HepG2 (cell line): ENCODE measurements around the gene PPP3CB. TPM values are rescaled to one million over a fixed set of nuclear protein-coding genes. Genes with fewer than 3 reads are reported as not detected.
A peak's percentile ranks its signal among the peaks of the same experiment; 100 is the strongest.

Source experiments
- ATRX ChIP-seq: sonication (generic); formaldehyde crosslinking; IDR thresholded peaks from 2 replicates; pipeline ENCODE4 v1.4.0; 2020; ENCODE audit warnings: missing genetic modification reagents, borderline replicate concordance
- ESRRA ChIP-seq: sonication (generic); formaldehyde crosslinking; IDR thresholded peaks from 2 replicates; pipeline ENCODE4 v1.5.1; 2020; ENCODE audit warnings: mild to moderate bottlenecking, low read depth, missing genetic modification reagents
- FOXM1 ChIP-seq: sonication (generic); formaldehyde crosslinking; IDR thresholded peaks from 2 replicates; pipeline ENCODE4 v1.5.0; 2020; ENCODE audit warnings: missing genetic modification reagents
- GMEB2 ChIP-seq: IDR thresholded peaks from 2 replicates; pipeline ENCODE4 v1.6.1; 2016; ENCODE audit warnings: missing biosample characterization, missing genetic modification reagents, low read depth
- KLF9 ChIP-seq: IDR thresholded peaks from 2 replicates; pipeline ENCODE4 v1.6.1; 2016; ENCODE audit warnings: low read depth
- MTA3 ChIP-seq: sonication (generic); formaldehyde crosslinking; IDR thresholded peaks from 2 replicates; pipeline ENCODE4 v1.4.0; 2020; ENCODE audit warnings: missing genetic modification reagents
- MYC ChIP-seq: sonication (generic); formaldehyde crosslinking; IDR thresholded peaks from 2 replicates; pipeline ENCODE4 v1.9.0; 2021; ENCODE audit warnings: missing genetic modification reagents, borderline replicate concordance
- SP2 ChIP-seq: sonication (generic); formaldehyde crosslinking; IDR thresholded peaks from 2 replicates; pipeline ENCODE4 v1.5.1; 2020; ENCODE audit warnings: mild to moderate bottlenecking, missing genetic modification reagents
- TFE3 ChIP-seq: IDR thresholded peaks from 2 replicates; pipeline ENCODE4 v1.6.1; 2016
- TRIM24 ChIP-seq: sonication (generic); formaldehyde crosslinking; IDR thresholded peaks from 2 replicates; pipeline ENCODE4 v1.8.0; 2022; ENCODE audit warnings: mild to moderate bottlenecking, missing genetic modification reagents
- ZBTB1 ChIP-seq: sonication (generic); formaldehyde crosslinking; IDR thresholded peaks from 2 replicates; pipeline ENCODE4 v1.4.0; 2020; ENCODE audit warnings: missing genetic modification reagents, borderline replicate concordance
- ZBTB7A ChIP-seq: sonication (generic); formaldehyde crosslinking; IDR thresholded peaks from 2 replicates; pipeline ENCODE4 v1.8.0; 2022; ENCODE audit warnings: mild to moderate bottlenecking, missing genetic modification reagents
- ZBTB7B ChIP-seq: sonication (generic); formaldehyde crosslinking; IDR thresholded peaks from 2 replicates; pipeline ENCODE4 v1.4.0; 2020; ENCODE audit warnings: missing genetic modification reagents
- polyA plus RNA-seq, 8 experiments: library from polyadenylated mRNA; depleted of rRNA in 3 of 8; stranded (reverse) in 7 of 8; unstranded in 1 of 8; fragments of >200 nt; fragmentation: Illumina TruSeq in 4 of 8; extraction: Trizol in 4 of 8; gene quantifications; 2 replicates each; pipeline versions ENCODE4 v1.2.1 to v1.2.3, GENCODE V29; 2011 to 2016; ENCODE audit warnings: low read depth in 4 of 8, missing spikeins in 1 of 8, mixed read lengths in 1 of 8; ENCODE audit not compliant: insufficient read depth in 1 of 8
- total RNA-seq, 5 experiments: library from RNA; depleted of rRNA; stranded (reverse); fragments of >200 nt; fragmentation: Illumina TruSeq; extraction: Trizol; gene quantifications; 2 replicates each; pipeline ENCODE4 v1.2.3, GENCODE V29; 2016; ENCODE audit warnings: low read depth in 1 of 5
- TF ChIP-seq, protein P1 (sequence below): sonication (generic); formaldehyde crosslinking; IDR thresholded peaks from 2 replicates; pipeline ENCODE4 v1.5.1; 2020; ENCODE audit warnings: mild to moderate bottlenecking, missing genetic modification reagents, moderate library complexity
- TF ChIP-seq, protein P2 (sequence below): sonication (generic); formaldehyde crosslinking; IDR thresholded peaks from 2 replicates; pipeline ENCODE4 v1.4.0; 2020; ENCODE audit warnings: missing genetic modification reagents
- TF ChIP-seq, protein P3 (sequence below): sonication (generic); formaldehyde crosslinking; IDR thresholded peaks from 2 replicates; pipeline ENCODE4 v1.5.0; 2020; ENCODE audit warnings: missing genetic modification reagents

PPP3CB gene
- total and polyA plus RNA-seq, 2 of the 13 experiments (the other 11 are each of a cell fraction or from before 2014, with no cell fraction given), result 8.7 to 11.4 TPM

DNA sequence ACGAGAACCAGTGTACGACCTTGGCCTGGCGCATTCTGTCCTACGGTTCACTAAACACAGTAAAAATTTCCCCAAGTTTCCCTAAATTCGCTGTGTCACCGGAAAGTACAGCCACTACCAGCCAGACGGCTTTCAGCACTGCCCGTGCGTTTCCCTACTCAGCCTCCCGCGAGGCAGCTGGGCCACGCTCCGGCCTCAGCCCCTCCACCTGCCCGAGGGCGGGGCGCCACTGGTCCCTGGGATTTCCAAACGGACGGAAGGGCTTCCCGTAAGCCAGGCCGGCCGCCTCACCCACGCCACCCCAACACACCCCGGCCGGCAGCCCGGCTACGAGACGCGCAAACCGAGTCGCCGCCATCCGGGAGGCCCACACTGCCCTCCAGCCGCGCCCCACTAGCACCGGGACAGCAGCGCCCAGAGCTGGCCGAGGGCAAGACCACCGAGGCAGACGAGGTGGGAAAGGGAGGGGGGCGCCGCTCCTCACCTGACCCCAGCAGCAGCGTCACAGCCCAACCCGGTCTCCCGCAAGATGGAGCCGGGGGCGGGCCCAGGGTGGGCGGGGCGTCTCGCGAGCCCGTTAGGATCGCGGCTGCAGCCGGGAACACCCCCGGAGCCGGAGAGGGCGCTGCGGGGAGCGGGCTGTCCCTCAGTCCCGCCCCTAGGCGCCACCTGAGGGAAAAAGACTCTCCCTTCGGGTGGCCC, 82.1 kb downstream of the PPP3CB start, which contains the start of gene ANXA7 (continued):
- TF ChIP-seq, protein P1, sequence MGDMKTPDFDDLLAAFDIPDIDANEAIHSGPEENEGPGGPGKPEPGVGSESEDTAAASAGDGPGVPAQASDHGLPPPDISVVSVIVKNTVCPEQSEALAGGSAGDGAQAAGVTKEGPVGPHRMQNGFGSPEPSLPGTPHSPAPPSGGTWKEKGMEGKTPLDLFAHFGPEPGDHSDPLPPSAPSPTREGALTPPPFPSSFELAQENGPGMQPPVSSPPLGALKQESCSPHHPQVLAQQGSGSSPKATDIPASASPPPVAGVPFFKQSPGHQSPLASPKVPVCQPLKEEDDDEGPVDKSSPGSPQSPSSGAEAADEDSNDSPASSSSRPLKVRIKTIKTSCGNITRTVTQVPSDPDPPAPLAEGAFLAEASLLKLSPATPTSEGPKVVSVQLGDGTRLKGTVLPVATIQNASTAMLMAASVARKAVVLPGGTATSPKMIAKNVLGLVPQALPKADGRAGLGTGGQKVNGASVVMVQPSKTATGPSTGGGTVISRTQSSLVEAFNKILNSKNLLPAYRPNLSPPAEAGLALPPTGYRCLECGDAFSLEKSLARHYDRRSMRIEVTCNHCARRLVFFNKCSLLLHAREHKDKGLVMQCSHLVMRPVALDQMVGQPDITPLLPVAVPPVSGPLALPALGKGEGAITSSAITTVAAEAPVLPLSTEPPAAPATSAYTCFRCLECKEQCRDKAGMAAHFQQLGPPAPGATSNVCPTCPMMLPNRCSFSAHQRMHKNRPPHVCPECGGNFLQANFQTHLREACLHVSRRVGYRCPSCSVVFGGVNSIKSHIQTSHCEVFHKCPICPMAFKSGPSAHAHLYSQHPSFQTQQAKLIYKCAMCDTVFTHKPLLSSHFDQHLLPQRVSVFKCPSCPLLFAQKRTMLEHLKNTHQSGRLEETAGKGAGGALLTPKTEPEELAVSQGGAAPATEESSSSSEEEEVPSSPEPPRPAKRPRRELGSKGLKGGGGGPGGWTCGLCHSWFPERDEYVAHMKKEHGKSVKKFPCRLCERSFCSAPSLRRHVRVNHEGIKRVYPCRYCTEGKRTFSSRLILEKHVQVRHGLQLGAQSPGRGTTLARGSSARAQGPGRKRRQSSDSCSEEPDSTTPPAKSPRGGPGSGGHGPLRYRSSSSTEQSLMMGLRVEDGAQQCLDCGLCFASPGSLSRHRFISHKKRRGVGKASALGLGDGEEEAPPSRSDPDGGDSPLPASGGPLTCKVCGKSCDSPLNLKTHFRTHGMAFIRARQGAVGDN (CRISPR knock-in tag), result peak; percentile 95
- TF ChIP-seq TFE3 (CRISPR knock-in tag), result peak; percentile 66
- TF ChIP-seq, protein P2, sequence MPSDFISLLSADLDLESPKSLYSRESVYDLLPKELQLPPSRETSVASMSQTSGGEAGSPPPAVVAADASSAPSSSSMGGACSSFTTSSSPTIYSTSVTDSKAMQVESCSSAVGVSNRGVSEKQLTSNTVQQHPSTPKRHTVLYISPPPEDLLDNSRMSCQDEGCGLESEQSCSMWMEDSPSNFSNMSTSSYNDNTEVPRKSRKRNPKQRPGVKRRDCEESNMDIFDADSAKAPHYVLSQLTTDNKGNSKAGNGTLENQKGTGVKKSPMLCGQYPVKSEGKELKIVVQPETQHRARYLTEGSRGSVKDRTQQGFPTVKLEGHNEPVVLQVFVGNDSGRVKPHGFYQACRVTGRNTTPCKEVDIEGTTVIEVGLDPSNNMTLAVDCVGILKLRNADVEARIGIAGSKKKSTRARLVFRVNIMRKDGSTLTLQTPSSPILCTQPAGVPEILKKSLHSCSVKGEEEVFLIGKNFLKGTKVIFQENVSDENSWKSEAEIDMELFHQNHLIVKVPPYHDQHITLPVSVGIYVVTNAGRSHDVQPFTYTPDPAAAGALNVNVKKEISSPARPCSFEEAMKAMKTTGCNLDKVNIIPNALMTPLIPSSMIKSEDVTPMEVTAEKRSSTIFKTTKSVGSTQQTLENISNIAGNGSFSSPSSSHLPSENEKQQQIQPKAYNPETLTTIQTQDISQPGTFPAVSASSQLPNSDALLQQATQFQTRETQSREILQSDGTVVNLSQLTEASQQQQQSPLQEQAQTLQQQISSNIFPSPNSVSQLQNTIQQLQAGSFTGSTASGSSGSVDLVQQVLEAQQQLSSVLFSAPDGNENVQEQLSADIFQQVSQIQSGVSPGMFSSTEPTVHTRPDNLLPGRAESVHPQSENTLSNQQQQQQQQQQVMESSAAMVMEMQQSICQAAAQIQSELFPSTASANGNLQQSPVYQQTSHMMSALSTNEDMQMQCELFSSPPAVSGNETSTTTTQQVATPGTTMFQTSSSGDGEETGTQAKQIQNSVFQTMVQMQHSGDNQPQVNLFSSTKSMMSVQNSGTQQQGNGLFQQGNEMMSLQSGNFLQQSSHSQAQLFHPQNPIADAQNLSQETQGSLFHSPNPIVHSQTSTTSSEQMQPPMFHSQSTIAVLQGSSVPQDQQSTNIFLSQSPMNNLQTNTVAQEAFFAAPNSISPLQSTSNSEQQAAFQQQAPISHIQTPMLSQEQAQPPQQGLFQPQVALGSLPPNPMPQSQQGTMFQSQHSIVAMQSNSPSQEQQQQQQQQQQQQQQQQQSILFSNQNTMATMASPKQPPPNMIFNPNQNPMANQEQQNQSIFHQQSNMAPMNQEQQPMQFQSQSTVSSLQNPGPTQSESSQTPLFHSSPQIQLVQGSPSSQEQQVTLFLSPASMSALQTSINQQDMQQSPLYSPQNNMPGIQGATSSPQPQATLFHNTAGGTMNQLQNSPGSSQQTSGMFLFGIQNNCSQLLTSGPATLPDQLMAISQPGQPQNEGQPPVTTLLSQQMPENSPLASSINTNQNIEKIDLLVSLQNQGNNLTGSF (CRISPR knock-in tag), result no peak
- peak; percentile 66; the same call in 1 of the 2 replicates for TF ChIP-seq KLF9 (CRISPR knock-in tag)
- TF ChIP-seq ZBTB1 (CRISPR knock-in tag), result peak; percentile 28; the same call in 1 of the 2 replicates
- TF ChIP-seq GMEB2 (CRISPR knock-in tag), result no peak
- no peak for TF ChIP-seq TRIM24 (CRISPR knock-in tag)
- no peak for TF ChIP-seq ATRX (CRISPR knock-in tag)
- no peak for TF ChIP-seq FOXM1 (CRISPR knock-in tag)
- TF ChIP-seq ESRRA (CRISPR knock-in tag), result no peak
- TF ChIP-seq SP2 (CRISPR knock-in tag), result no peak; the same call in 1 of the 2 replicates
- peak; percentile 87 for TF ChIP-seq MYC (CRISPR knock-in tag)
- TF ChIP-seq ZBTB7A (CRISPR knock-in tag), result peak; percentile 89
- TF ChIP-seq ZBTB7B (CRISPR knock-in tag), result peak; percentile 95
- TF ChIP-seq, protein P3, sequence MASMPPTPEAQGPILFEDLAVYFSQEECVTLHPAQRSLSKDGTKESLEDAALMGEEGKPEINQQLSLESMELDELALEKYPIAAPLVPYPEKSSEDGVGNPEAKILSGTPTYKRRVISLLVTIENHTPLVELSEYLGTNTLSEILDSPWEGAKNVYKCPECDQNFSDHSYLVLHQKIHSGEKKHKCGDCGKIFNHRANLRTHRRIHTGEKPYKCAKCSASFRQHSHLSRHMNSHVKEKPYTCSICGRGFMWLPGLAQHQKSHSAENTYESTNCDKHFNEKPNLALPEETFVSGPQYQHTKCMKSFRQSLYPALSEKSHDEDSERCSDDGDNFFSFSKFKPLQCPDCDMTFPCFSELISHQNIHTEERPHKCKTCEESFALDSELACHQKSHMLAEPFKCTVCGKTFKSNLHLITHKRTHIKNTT (CRISPR knock-in tag), result no peak
- no peak for TF ChIP-seq MTA3 (CRISPR knock-in tag)
